Cardiac muscle cell (in vitro differentiated cells and primary cell): ENCODE data around the gene TLL2. TPM values are rescaled to one million over a fixed set of nuclear protein-coding genes. Genes with fewer than 3 reads are reported as not detected.

ENCODE experiments used
- DNase-seq, 2 donors: peaks; one replicate each; pipeline versions ENCODE4 v3.0.0 to v3.0.0-alpha.2; 2010 to 2017; ENCODE audit warnings: low read depth in 1 of 2, low spot score in 1 of 2
- H3K27ac ChIP-seq: fragments of 200-600 bp; sonication (generic); 2 replicates; pipeline ENCODE4 v1.5.1; 2016
- H3K27me3 ChIP-seq: fragments of 200-600 bp; sonication (generic); 2 replicates; pipeline ENCODE4 v1.6.0; 2016; ENCODE audit warnings: control low read depth
- H3K36me3 ChIP-seq: fragments of 200-600 bp; sonication (generic); 2 replicates; pipeline ENCODE4 v1.5.1; 2016; ENCODE audit warnings: control low read depth
- H3K4me1 ChIP-seq: fragments of 200-600 bp; sonication (generic); 2 replicates; pipeline ENCODE4 v1.8.1; 2017; ENCODE audit warnings: low read depth, mild to moderate bottlenecking, mixed run types
- H3K4me3 ChIP-seq: fragments of 200-600 bp; sonication (generic); 2 replicates; pipeline ENCODE4 v1.5.1; 2016; ENCODE audit warnings: mild to moderate bottlenecking
- H3K9me3 ChIP-seq: fragments of 200-600 bp; sonication (generic); 2 replicates; pipeline ENCODE4 v1.5.1; 2017; ENCODE audit warnings: low read depth, mild to moderate bottlenecking, control low read depth
- CTCF ChIP-seq: IDR thresholded peaks from 2 replicates; pipeline ENCODE4 v1.5.1; 2012; ENCODE audit warnings: low read depth, mild to moderate bottlenecking, low read length
- polyA plus RNA-seq: library from polyadenylated mRNA; unstranded; fragments of >200 nt; fragmentation: Nextera tagmentation; extraction: Ambion mirVana; gene quantifications from 2 replicates; pipeline ENCODE4 v1.2.1, GENCODE V29; 2016
- total RNA-seq: library from RNA; depleted of rRNA; stranded (reverse); fragments of >200 nt; gene quantifications from 2 replicates; pipeline ENCODE4 v1.2.3, GENCODE V29; 2016

The TLL2 gene
- total and polyA plus RNA-seq, 2 experiments from 2014 or later, result 0.15 to 0.55 TPM

GRCh38 chr10:96377816-96378294 is 135.9 kb downstream of the TLL2 start:
- Histone ChIP-seq H3K36me3 (no peaks in the 10 kb centered on the region), H3K4me3 (no peak overlapping the region), H3K27ac (no peak overlapping the region), H3K4me1 (no peaks in the 10 kb centered on the region), H3K27me3 (peaks cover 7% of the 10 kb centered on the region), H3K9me3 (no peaks in the 10 kb centered on the region)
- peak in 1 of 2 donors; percentile 30 for DNase-seq
- no peak for TF ChIP-seq CTCF

GRCh38 chr10:96376483-96376882 is 137.2 kb downstream of the TLL2 start:
- DNase-seq, result no peak
- no peaks in the 10 kb centered on the region for H3K9me3 ChIP-seq
- H3K4me3 ChIP-seq, result no peak overlapping the region
- no peak for TF ChIP-seq CTCF
- H3K27me3 ChIP-seq, result peaks cover 7% of the 10 kb centered on the region
- no peak overlapping the region for H3K27ac ChIP-seq
- H3K4me1 ChIP-seq, result no peaks in the 10 kb centered on the region
- no peaks in the 10 kb centered on the region for H3K36me3 ChIP-seq

GRCh38 chr10:96374985-96375830 is 138.5 kb downstream of the TLL2 start:
- peak; percentile 91 to 92 for DNase-seq
- H3K36me3 ChIP-seq, result no peaks in the 10 kb centered on the region
- no peaks in the 10 kb centered on the region for H3K9me3 ChIP-seq
- H3K27ac ChIP-seq, result no peak overlapping the region
- H3K4me1 ChIP-seq, result no peaks in the 10 kb centered on the region
- peak; percentile 99 for TF ChIP-seq CTCF
- peaks cover 7% of the 10 kb centered on the region for H3K27me3 ChIP-seq
- H3K4me3 ChIP-seq, result peak overlapping the region; percentile 35

- DNase-seq, result peak in 1 of 2 donors; percentile 38
- Histone ChIP-seq H3K27ac (no peak overlapping the region), H3K4me3 (peak overlapping the region; percentile 35), H3K27me3 (peaks cover 7% of the 10 kb centered on the region), H3K4me1 (no peaks in the 10 kb centered on the region), H3K36me3 (no peaks in the 10 kb centered on the region), H3K9me3 (no peaks in the 10 kb centered on the region)
- no peak for TF ChIP-seq CTCF
These were observed 139.1 kb downstream of the TLL2 start for GRCh38 chr10:96374639-96374984.

- no peak for TF ChIP-seq CTCF
- Histone ChIP-seq H3K9me3 (no peaks in the 10 kb centered on the region), H3K36me3 (no peaks in the 10 kb centered on the region), H3K4me3 (no peak overlapping the region), H3K27ac (no peak overlapping the region), H3K27me3 (peaks cover 7% of the 10 kb centered on the region), H3K4me1 (no peaks in the 10 kb centered on the region)
- no peak for DNase-seq
These were observed 139.7 kb downstream of the TLL2 start for GRCh38 chr10:96374004-96374403.
